HCT116 (cell line): Measurements from ENCODE around the gene HSPG2. TPM values are rescaled to one million over a fixed set of nuclear protein-coding genes. Genes with fewer than 3 reads are reported as not detected.

Experiments
- ATAC-seq: fragments of 200-7000 bp; cut with Tn5 transposase; 2 replicates; pipeline ENCODE4 v1.9.1; 2020; ENCODE audit warnings: mild to moderate bottlenecking, moderate library complexity
- BruUV-seq: library from RNA; stranded (reverse); fragments of 400-500 nt; replicated peaks from 2 replicates; lab custom pipeline; 2021; lab: Mats Ljungman, UMichigan
- CTCF ChIA-PET: fragments of 300-600 bp; sonication (Branson Sonifier 250); formaldehyde crosslinking; loops from one replicate; lab custom pipeline; 2021; ENCODE audit warnings: antibody characterized with exemption; lab: Charles Lee
- POLR2A ChIA-PET: fragments of 300-600, 350-600 bp; sonication (Branson Sonifier 250); formaldehyde crosslinking; loops from one replicate; lab custom pipeline; 2021; ENCODE audit warnings: antibody characterized with exemption; lab: Charles Lee
- RAD21 ChIA-PET, 2 experiments: fragments of 300-600 bp; sonication (Branson Sonifier 250); formaldehyde crosslinking; loops; one replicate each; lab custom pipeline; 2023; ENCODE audit warnings: low total read pairs in 2 of 2; ENCODE audit not compliant: uncharacterized antibody in 2 of 2, unreplicated experiment in 2 of 2, low non-redundant PET in 1 of 2; lab: Charles Lee
- DNase-seq: peaks from one replicate; pipeline ENCODE4 v3.0.0-alpha.2; 2010; ENCODE audit warnings: low read depth, low spot score
- H2AFZ ChIP-seq: fragments of 200-600 bp; shearing (Covaris generic), sonication (generic); 2 replicates; pipeline ENCODE4 v1.6.1; 2017; ENCODE audit warnings: low read depth, mixed run types, mixed read lengths, antibody characterized with exemption, low read length; ENCODE audit not compliant: poor library complexity, severe bottlenecking
- H3K27ac ChIP-seq: 2 replicates; pipeline ENCODE4 v1.5.1; 2012; ENCODE audit warnings: low read depth, low read length
- H3K27me3 ChIP-seq: fragments of 200-600 bp; sonication (generic); 2 replicates; pipeline ENCODE4 v1.6.1; 2016; ENCODE audit warnings: mixed run types, low read length, mixed read lengths; ENCODE audit not compliant: insufficient read depth
- H3K36me3 ChIP-seq, 2 experiments: fragments of 200-500 bp in 1 of 2; fragments of 200-600 bp in 1 of 2; sonication (Bioruptor generic) in 1 of 2; sonication (generic) in 1 of 2; 2 replicates each; pipeline versions ENCODE4 v1.5.1 to v1.6.1; 2014 to 2016; ENCODE audit warnings: low read length in 2 of 2, inconsistent platforms in 1 of 2, mixed read lengths in 1 of 2, mixed run types in 1 of 2; ENCODE audit not compliant: insufficient read depth in 2 of 2, control insufficient read depth in 1 of 2
- H3K4me1 ChIP-seq, 2 experiments: fragments of 200-600 bp in 1 of 2; sonication (generic) in 1 of 2; 2 replicates each; pipeline versions ENCODE4 v1.5.1 to v1.6.1; 2012 to 2017; ENCODE audit warnings: low read length in 2 of 2, inconsistent platforms in 1 of 2, mild to moderate bottlenecking in 1 of 2, mixed read lengths in 1 of 2, mixed run types in 1 of 2, moderate library complexity in 1 of 2; ENCODE audit not compliant: insufficient read depth in 2 of 2, control insufficient read depth in 1 of 2
- H3K4me2 ChIP-seq: fragments of 200-600 bp; sonication (generic); 2 replicates; pipeline ENCODE4 v1.6.1; 2017; ENCODE audit warnings: mixed run types, low read length, mixed read lengths
- H3K4me3 ChIP-seq, 2 experiments: fragments of 200-600 bp in 1 of 2; sonication (generic) in 1 of 2; replicated peaks in 1 of 2; 2 replicates each; pipeline ENCODE4 v1.5.1; 2011 to 2016; ENCODE audit warnings: low read length in 2 of 2, control low read depth in 1 of 2, low read depth in 1 of 2, mild to moderate bottlenecking in 1 of 2, mixed read lengths in 1 of 2, mixed run types in 1 of 2
- H3K79me2 ChIP-seq: fragments of 200-600 bp; sonication (generic); 2 replicates; pipeline ENCODE4 v1.6.1; 2017; ENCODE audit warnings: mild to moderate bottlenecking, mixed run types, low read length, moderate library complexity, mixed read lengths; ENCODE audit not compliant: insufficient read depth
- H3K9ac ChIP-seq: fragments of 200-600 bp; sonication (generic); 2 replicates; pipeline ENCODE4 v1.6.1; 2016; ENCODE audit warnings: low read length, mixed read lengths
- H3K9me2 ChIP-seq: fragments of 200-600 bp; sonication (generic), shearing (Covaris generic); 2 replicates; pipeline ENCODE4 v1.6.1; 2017; ENCODE audit warnings: mixed run types, mild to moderate bottlenecking, moderate library complexity; ENCODE audit not compliant: insufficient read depth
- H3K9me3 ChIP-seq, 2 experiments: fragments of 200-500 bp in 1 of 2; fragments of 200-600 bp in 1 of 2; sonication (Bioruptor generic) in 1 of 2; sonication (generic) in 1 of 2; 2 replicates each; pipeline ENCODE4 v1.6.1; 2014 to 2017; ENCODE audit warnings: low read length in 2 of 2, mixed read lengths in 2 of 2, inconsistent platforms in 1 of 2, low read depth in 1 of 2, mild to moderate bottlenecking in 1 of 2, mixed run types in 1 of 2, moderate library complexity in 1 of 2; ENCODE audit not compliant: control insufficient read depth in 1 of 2, insufficient read depth in 1 of 2
- H4K20me1 ChIP-seq: fragments of 200-600 bp; sonication (generic), shearing (Covaris generic); 2 replicates; pipeline ENCODE4 v1.6.1; 2017; ENCODE audit warnings: mixed run types, mild to moderate bottlenecking, moderate library complexity; ENCODE audit not compliant: insufficient read depth
- CBX3 ChIP-seq: IDR thresholded peaks from 2 replicates; pipeline ENCODE4 v1.6.1; 2012; ENCODE audit warnings: low read depth
- EZH2 ChIP-seq: fragments of 200-600 bp; sonication (generic); IDR thresholded peaks from 2 replicates; pipeline ENCODE4 v1.6.1; 2017; ENCODE audit warnings: antibody characterized with exemption, mixed run types
- POLR2A ChIP-seq: IDR thresholded peaks from 2 replicates; pipeline ENCODE4 v1.7.0; 2011; ENCODE audit warnings: borderline replicate concordance; ENCODE audit not compliant: insufficient read depth, insufficient read length; ENCODE audit errors: extremely low read depth
- POLR2AphosphoS5 ChIP-seq: IDR thresholded peaks from 2 replicates; pipeline ENCODE4 v1.6.1; 2011; ENCODE audit warnings: mild to moderate bottlenecking, low read depth, low read length, moderate library complexity
- TCF7L2 ChIP-seq: IDR thresholded peaks from 2 replicates; pipeline ENCODE4 v1.7.0; 2011; ENCODE audit warnings: borderline replicate concordance, inconsistent platforms; ENCODE audit not compliant: insufficient read depth, insufficient read length; ENCODE audit errors: extremely low read depth
- intact Hi-C: fragments of 100-400 bp; cut with micrococcal nuclease; formaldehyde crosslinking; loops from 2 replicates; pipeline ENCODE4 v1.10.0; 2022
- total RNA-seq: library from RNA; stranded (reverse); gene quantifications from one replicate; pipeline ENCODE4 v1.2.1, GENCODE V29; 2021; ENCODE audit not compliant: unreplicated experiment
- TF ChIP-seq, protein P1 (sequence below): IDR thresholded peaks from 2 replicates; pipeline ENCODE4 v1.6.1; 2012
- TF ChIP-seq, protein P2 (sequence below): IDR thresholded peaks from 2 replicates; pipeline ENCODE4 v1.6.1; 2012; ENCODE audit warnings: low read depth
- TF ChIP-seq, protein P3 (sequence below): IDR thresholded peaks from 2 replicates; pipeline ENCODE4 v1.6.1; 2011; ENCODE audit warnings: mild to moderate bottlenecking, low read length, moderate library complexity; ENCODE audit not compliant: insufficient replicate concordance; ENCODE audit errors: extremely low read depth

HSPG2 gene
- total RNA-seq, 1 experiment from 2014 or later = 55.7 TPM

DNA sequence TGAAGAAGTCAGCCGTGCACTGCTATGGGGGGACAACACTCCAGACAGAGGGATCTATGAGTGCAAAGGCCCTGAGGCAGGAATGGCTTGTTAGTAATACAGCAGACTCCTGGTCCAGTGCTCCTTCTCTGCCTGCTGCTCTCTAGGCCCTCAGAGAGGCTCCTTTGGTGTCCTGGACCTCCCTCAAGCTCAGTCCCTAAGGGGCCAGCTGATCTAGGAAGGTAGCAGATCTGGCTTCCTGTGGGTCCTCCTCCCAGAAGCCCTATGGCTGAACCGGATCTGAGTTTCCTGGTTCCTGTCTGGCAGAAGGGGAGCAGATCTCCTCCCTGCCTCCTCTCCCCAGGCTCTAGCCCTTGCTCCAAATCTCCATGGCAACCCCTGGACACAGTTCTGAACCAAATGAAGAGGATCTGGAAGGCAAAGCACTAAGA, 125.2 kb downstream of the HSPG2 start, which contains the start of gene LDLRAD2:
LDLRAD2 (plus strand) TSS at position 391 of the 431 bp plus-strand sequence. CDS start 187 bp downstream, outside the sequence.
- no peaks in the 10 kb centered on the region for H3K9me3 ChIP-seq
- no peaks in the 10 kb centered on the region for H3K27me3 ChIP-seq
- ATAC-seq (no peak), DNase-seq (no peak)
- no peaks in the 10 kb centered on the region for H3K79me2 ChIP-seq
- no TSS peak for BruUV-seq
- no peaks in the 10 kb centered on the region for H3K9me2 ChIP-seq
- peaks cover 1 to 8% of the 10 kb centered on the region in 2 experiments; a peak in 2 of 4 replicates for H3K4me1 ChIP-seq
- H3K36me3 ChIP-seq = no peaks in the 10 kb centered on the region
- no peak within 1 kb of the TSS for H2AFZ ChIP-seq
- intact Hi-C loops = no loop called here
- POLR2A ChIA-PET = no interaction called here
- no peak for TF ChIP-seq POLR2AphosphoS5
- TF ChIP-seq EZH2 = no peak
- no peak for TF ChIP-seq CBX3
- TF ChIP-seq, protein P1, sequence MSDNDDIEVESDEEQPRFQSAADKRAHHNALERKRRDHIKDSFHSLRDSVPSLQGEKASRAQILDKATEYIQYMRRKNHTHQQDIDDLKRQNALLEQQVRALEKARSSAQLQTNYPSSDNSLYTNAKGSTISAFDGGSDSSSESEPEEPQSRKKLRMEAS = no peak
- TF ChIP-seq, protein P2, sequence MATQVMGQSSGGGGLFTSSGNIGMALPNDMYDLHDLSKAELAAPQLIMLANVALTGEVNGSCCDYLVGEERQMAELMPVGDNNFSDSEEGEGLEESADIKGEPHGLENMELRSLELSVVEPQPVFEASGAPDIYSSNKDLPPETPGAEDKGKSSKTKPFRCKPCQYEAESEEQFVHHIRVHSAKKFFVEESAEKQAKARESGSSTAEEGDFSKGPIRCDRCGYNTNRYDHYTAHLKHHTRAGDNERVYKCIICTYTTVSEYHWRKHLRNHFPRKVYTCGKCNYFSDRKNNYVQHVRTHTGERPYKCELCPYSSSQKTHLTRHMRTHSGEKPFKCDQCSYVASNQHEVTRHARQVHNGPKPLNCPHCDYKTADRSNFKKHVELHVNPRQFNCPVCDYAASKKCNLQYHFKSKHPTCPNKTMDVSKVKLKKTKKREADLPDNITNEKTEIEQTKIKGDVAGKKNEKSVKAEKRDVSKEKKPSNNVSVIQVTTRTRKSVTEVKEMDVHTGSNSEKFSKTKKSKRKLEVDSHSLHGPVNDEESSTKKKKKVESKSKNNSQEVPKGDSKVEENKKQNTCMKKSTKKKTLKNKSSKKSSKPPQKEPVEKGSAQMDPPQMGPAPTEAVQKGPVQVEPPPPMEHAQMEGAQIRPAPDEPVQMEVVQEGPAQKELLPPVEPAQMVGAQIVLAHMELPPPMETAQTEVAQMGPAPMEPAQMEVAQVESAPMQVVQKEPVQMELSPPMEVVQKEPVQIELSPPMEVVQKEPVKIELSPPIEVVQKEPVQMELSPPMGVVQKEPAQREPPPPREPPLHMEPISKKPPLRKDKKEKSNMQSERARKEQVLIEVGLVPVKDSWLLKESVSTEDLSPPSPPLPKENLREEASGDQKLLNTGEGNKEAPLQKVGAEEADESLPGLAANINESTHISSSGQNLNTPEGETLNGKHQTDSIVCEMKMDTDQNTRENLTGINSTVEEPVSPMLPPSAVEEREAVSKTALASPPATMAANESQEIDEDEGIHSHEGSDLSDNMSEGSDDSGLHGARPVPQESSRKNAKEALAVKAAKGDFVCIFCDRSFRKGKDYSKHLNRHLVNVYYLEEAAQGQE = no peak
- TF ChIP-seq, protein P3, sequence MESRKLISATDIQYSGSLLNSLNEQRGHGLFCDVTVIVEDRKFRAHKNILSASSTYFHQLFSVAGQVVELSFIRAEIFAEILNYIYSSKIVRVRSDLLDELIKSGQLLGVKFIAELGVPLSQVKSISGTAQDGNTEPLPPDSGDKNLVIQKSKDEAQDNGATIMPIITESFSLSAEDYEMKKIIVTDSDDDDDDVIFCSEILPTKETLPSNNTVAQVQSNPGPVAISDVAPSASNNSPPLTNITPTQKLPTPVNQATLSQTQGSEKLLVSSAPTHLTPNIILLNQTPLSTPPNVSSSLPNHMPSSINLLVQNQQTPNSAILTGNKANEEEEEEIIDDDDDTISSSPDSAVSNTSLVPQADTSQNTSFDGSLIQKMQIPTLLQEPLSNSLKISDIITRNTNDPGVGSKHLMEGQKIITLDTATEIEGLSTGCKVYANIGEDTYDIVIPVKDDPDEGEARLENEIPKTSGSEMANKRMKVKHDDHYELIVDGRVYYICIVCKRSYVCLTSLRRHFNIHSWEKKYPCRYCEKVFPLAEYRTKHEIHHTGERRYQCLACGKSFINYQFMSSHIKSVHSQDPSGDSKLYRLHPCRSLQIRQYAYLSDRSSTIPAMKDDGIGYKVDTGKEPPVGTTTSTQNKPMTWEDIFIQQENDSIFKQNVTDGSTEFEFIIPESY = no peak
- TF ChIP-seq TCF7L2 = no peak
- no peak for TF ChIP-seq POLR2A
- CTCF ChIA-PET = no interaction called here
- no peak within 1 kb of the TSS for H3K4me2 ChIP-seq
- H4K20me1 ChIP-seq = no peaks in the 10 kb centered on the region
- RAD21 ChIA-PET = no interaction called here
- H3K27ac ChIP-seq = no peak within 1 kb of the TSS
- H3K9ac ChIP-seq = no peak within 1 kb of the TSS
- H3K4me3 ChIP-seq = no peak within 1 kb of the TSS
